Inferior parietal cortex (tissue), 1 donor: ENCODE results near the gene NBPF3.
A peak's percentile ranks its signal among the peaks of the same experiment; 100 is the strongest.
"Not testable (repeated sequence)": the region's sequence is repeated elsewhere in the genome, so short reads cannot be mapped to it uniquely, and the experiment has no call there.

Experiments used
- DNase-seq: peaks from one replicate; pipeline ENCODE4 v3.0.0-alpha.2; 2016; ENCODE audit errors: extremely low spot score

The NBPF3 gene

DNA sequence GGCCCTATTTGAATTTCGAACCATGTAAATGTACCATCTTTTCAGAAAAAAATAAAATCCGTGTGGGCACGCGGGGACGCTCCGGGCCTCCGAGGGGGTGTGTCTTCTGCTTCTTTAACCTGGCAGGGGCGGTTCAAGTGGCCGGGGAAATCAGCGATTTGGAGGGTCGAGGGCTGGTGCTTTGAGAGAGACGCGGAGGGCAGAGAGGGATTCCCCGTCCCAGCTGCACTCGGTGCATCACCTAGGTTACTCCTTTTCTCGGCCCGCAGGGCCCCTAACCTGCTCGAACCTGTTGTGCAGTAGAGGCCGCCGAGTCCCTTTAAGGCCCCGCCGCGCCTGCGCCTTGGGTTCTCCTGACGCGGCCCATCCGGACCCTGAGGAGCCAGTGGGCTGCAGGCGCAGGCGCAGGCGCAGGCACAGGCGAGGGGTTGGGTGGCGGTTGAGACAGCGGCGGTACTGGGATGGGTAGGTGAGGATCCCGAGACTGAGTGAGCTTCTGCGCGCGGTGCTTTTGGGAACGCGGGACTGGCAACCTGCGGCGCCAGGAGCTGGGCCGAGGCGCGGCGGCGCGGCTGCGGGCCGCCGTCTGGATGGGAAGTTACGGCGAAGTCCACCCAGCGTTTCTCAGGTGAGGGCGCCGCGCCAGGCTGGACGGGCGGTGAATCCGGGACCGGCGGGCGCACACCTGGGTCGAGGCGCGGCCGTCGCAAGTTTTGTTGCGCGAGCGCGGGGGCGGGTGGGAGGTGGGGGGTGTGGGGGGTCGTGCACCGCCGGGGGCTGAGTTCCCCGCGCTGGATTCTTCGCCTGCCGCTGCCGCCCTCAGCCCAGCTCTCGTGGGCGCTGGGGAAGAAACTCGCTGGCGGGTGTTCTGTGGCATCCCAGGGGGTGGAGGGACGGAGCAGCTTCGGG is at the start of gene NBPF3:
TSS of gene NBPF3 (plus strand) at position 417 of the 909 bp plus-strand sequence. CDS start 4,950 bp downstream, outside the sequence.
- DNase-seq, result peak; percentile 89

DNA sequence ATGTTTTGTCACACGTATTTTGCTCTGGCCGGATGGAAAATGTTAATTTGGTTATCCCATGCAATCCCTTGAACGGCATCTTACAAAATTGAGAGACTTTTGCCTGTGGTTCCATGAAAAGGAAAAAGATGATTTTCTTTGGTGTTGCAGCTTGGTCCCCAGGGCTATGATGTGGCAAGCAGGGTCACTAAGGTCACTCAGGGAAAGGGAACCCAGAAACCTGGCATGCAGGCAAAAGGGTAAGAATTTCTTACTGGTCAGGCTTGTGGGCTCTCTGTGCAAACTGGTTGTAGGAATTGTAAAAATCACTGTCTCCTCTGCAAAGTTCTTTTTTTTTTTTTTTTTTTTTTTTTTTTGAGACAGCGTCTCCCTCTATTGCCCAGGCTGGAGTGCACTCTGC is 48.4 kb upstream of the NBPF3 start:
- DNase-seq, result no peak

DNA sequence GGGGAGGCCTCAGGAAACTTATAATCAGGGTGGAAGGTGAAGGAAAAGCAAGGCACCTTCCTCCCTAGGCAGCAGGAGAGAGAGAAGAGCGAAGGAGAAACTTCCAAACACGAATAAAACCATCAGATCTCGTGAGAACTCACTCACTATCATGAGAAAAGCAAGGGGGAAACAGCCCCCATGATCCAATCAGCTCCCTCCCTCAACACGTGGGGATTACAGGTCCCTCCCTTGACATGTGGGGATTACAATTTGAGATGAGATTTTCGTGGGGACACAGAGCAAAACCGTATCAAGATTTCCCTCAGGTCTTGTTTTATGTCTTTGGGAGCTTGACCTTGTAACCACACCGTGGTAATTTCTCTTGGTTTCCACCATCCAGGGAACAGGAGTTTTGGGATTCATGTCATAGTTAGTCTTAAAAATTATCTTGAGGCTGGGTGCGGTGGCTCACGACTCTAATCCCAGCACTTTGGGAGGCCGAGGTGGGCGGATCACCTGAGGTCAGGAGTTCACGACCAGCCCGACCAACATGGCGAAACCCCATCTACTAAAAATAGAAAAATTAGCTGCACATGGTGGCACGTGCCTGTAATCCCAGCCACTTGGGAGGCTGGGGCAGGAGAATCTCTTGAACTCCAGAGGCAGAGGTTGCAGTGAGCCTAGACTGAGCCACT is 47.2 kb upstream of the NBPF3 start:
- no peak for DNase-seq

- DNase-seq, result no peak
Measured at GRCh38 chr1:21396516-21396915, 43.4 kb upstream of the NBPF3 start.

GRCh38 chr1:21397813-21398188 is 42.1 kb upstream of the NBPF3 start:
- DNase-seq, result peak; percentile 32

- DNase-seq, result not testable (repeated sequence)
Measured at GRCh38 chr1:21401726-21402346, 38.1 kb upstream of the NBPF3 start.

DNA sequence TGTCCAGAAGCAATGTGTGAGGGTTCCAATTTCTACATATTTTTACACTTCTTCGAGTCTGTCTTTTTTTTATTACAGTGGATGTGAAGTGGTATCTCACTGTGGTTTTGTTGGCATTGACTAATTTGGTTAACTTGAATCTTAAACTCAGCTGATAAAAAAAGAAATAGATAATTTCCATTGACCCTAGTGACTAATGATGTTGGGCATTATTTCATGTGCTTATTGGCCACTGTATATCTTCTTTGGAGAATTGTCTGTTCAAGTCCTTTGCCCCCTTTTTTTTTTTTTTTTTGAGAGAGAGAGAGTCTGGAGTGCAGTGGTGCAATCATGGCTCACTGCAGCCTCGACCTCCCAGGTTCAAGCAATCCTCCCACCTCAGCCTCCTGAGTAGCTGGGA is 33.3 kb upstream of the NBPF3 start:
- no peak for DNase-seq

- DNase-seq, result not testable (repeated sequence)
Measured at GRCh38 chr1:21409897-21410296, 30.0 kb upstream of the NBPF3 start.

DNA sequence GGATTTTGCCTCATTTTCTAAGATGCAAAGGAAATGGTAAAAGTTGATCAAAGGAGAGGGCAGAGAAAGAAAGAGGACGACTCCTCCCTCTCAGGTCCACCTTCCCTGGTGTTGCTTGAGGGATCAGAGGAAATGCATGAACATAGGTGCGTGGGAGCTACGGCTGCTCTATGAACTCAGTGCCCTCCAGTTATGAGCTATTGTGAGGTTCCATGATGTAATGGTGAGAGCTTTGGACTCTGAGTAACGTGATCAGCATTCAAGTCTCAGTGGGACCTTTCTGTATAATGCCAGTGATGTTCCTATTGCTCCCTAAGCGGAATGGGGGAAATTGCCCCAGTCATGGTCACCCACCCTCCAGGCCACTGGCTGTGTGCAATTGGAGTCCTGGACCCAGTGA is 25.9 kb upstream of the NBPF3 start:
- DNase-seq, result no peak

DNA sequence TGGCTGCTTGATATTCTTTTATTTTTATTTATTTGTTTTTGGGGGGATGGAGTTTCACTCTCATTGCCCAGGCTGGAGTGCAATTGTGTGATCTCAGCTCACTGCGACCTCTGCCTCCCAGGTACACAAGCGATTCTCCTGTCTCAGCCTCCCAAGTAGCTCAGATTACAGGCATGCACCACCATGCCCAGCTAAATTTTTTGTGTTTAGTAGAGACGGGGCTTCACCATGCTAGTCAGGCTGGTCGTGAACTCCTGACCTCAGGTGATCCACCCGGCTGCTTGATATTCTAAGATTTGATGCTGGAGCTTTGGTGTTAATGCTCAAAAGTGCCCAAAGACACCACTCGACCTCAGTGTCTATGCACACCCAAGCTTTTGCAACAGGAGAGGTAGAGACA is 19.6 kb upstream of the NBPF3 start:
- not testable (repeated sequence) for DNase-seq

GRCh38 chr1:21421307-21421706 is 18.6 kb upstream of the NBPF3 start:
- DNase-seq, result not testable (repeated sequence)

GRCh38 chr1:21427798-21428480 is 12.0 kb upstream of the NBPF3 start:
- not testable (repeated sequence) for DNase-seq

DNA sequence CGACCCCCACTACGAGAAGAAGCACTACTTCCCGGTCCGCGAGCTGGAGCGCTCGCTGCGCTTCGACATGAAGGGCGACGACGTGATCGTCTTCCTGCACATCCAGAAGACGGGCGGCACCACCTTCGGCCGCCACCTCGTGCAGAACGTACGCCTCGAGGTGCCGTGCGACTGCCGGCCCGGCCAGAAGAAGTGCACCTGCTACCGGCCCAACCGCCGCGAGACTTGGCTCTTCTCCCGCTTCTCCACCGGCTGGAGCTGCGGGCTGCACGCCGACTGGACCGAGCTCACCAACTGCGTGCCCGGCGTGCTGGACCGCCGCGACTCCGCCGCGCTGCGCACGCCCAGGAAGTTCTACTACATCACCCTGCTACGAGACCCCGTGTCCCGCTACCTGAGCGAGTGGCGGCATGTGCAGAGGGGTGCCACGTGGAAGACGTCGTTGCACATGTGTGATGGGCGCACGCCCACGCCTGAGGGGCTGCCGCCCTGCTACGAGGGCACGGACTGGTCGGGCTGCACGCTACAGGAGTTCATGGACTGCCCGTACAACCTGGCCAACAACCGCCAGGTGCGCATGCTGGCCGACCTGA is 11.4 kb upstream of the NBPF3 start:
- not testable (repeated sequence) for DNase-seq

DNA sequence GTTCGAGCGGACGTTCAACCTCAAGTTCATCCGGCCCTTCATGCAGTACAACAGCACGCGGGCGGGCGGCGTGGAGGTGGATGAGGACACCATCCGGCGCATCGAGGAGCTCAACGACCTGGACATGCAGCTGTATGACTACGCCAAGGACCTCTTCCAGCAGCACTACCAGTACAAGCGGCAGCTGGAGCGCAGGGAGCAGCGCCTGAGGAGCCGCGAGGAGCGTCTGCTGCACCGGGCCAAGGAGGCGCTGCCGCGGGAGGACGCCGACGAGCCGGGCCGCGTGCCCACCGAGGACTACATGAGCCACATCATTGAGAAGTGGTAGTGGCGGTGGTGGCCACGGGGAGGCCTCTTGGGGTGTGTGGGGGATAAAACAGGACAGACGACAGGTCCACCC is 10.7 kb upstream of the NBPF3 start:
- DNase-seq, result not testable (repeated sequence)

DNA sequence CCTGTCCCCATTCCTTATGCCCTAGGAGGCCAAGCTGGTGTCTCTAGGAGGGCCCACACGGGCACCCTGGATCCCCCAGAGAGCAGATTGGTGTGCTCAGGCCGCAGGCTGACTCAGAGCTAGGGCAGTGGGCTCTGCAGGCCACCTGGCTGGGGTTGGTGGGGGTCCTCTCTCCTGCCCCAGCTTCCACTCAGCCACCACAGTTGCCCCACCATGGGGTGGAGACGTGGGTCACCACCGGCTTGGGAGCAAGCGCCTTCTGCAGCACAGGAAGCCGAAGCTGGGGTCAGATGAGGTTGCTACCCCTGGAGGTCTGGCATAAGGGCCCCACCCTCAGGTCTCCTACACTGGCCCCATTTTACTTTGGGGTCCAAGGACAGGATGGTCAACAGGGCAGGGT is 9.1 kb upstream of the NBPF3 start:
- not testable (repeated sequence) for DNase-seq

DNA sequence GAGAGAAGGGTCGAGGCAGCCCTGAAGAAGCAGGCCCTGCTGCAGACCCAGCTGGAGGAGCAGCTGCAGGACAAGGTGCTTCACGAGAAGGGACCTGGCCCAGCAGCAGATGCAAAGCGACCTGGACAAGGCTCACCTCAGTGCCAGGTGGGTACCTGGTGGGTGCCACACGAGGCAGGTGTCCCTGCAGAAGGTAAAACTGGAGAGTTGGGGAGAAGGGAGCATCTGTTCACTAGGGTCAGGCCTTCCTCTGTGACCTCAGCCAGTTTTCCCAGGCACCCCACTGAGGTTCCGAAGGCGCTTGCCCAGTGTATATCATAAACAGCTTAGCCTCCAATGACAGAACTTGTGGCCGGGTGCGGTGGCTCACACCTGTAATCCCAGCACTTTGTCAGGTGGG is 5.5 kb upstream of the NBPF3 start:
- DNase-seq, result no peak

- DNase-seq, result no peak
Measured at GRCh38 chr1:21435646-21436487, 4.1 kb upstream of the NBPF3 start.

DNA sequence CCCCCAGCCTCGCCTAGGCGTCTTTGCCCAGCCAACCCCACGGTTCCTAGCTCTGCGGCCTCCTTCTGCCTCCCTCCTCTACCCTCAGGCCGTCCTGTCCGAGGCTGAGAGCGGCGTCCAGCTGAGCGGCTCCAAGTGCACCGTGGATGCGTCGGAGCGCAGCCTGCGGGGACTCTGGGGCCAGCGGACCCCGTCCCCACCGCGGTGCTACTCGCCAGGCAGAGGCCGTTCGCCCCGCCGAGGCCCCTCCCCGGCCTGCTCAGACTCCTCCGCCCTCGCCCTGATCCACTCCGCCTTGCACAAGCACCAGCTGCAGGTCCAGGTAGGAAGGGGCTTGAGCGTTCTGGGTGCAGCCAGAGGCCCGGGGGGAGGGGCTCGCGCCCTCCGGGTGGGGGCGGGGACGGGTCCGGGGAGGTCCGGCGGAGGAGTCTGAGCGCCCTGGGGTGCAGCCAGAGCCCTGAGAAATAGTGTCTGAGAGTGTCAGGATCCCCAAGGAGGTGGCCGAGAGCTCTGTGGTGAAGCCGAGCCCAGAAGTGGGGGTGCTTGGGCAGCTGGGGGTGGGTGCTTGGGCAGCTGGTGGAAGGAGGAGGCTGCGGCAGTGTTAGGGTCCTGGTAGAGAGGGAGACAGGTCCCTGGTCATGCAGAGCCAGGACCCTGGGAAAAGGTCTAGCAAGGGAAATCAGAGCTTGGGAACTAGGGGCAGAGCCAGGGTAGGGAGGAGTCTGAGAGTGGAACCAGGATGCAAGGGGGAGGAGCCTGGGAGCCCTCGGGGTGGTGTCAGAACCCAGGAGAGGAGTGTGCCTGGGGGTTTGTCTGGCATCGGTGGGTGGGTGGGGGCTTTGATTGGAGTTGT is 3.2 kb upstream of the NBPF3 start:
- no peak for DNase-seq

- DNase-seq, result no peak
Measured at GRCh38 chr1:21437341-21437640, 2.6 kb upstream of the NBPF3 start.
